HepG2 (cell line): ENCODE measurements around the gene GNAZ. TPM values are rescaled to one million over a fixed set of nuclear protein-coding genes. Genes with fewer than 3 reads are reported as not detected.

Experiments
- CEBPB ChIP-seq: IDR thresholded peaks from 2 replicates; pipeline ENCODE4 v1.6.1; 2011; ENCODE audit warnings: low read depth, low read length, improper control_type of control experiment, borderline replicate concordance
- EZH2 ChIP-seq: conservative IDR thresholded peaks from 2 replicates; pipeline ENCODE4 v1.6.1; 2012; ENCODE audit warnings: mild to moderate bottlenecking, low read depth, low read length, moderate library complexity
- FOXP1 ChIP-seq, 2 experiments: fragments of 450-650 bp in 1 of 2; IDR thresholded peaks; 2 replicates each; pipeline ENCODE4 v1.6.1; 2017 to 2018; ENCODE audit warnings: antibody characterized with exemption in 1 of 2
- GLMP ChIP-seq: sonication (generic); formaldehyde crosslinking; IDR thresholded peaks from 2 replicates; pipeline ENCODE4 v1.9.0; 2021; ENCODE audit warnings: missing genetic modification reagents, mild to moderate bottlenecking, borderline replicate concordance
- GPN1 ChIP-seq: sonication (generic); formaldehyde crosslinking; IDR thresholded peaks from 2 replicates; pipeline ENCODE4 v1.5.1; 2020; ENCODE audit warnings: missing genetic modification reagents, borderline replicate concordance
- HMG20B ChIP-seq: conservative IDR thresholded peaks from 2 replicates; pipeline ENCODE4 v1.6.1; 2016; ENCODE audit warnings: missing genetic modification reagents, missing compliant biosample characterization
- HOXD1 ChIP-seq: sonication (generic); formaldehyde crosslinking; IDR thresholded peaks from 2 replicates; pipeline ENCODE4 v1.5.0; 2020; ENCODE audit warnings: missing genetic modification reagents
- KLF12 ChIP-seq: sonication (generic); formaldehyde crosslinking; IDR thresholded peaks from 2 replicates; pipeline ENCODE4 v1.4.0; 2020; ENCODE audit warnings: missing genetic modification reagents, borderline replicate concordance
- MED13 ChIP-seq: sonication (generic); formaldehyde crosslinking; IDR thresholded peaks from 2 replicates; pipeline ENCODE4 v1.5.0; 2020; ENCODE audit warnings: missing genetic modification reagents
- PBX2 ChIP-seq: IDR thresholded peaks from 2 replicates; pipeline ENCODE4 v1.6.1; 2016; ENCODE audit warnings: control low read depth
- PITX1 ChIP-seq: sonication (generic); formaldehyde crosslinking; IDR thresholded peaks from 2 replicates; pipeline ENCODE4 v1.5.1; 2020; ENCODE audit warnings: mild to moderate bottlenecking, missing genetic modification reagents
- POLR2G ChIP-seq: fragments of 200-400 bp; formaldehyde crosslinking; IDR thresholded peaks from 2 replicates; pipeline ENCODE4 v1.6.1; 2018; ENCODE audit warnings: mild to moderate bottlenecking, low read depth, low read length, moderate library complexity
- TBP ChIP-seq: sonication (generic); formaldehyde crosslinking; IDR thresholded peaks from 2 replicates; pipeline ENCODE4 v1.5.0; 2020; ENCODE audit warnings: missing genetic modification reagents
- ZNF275 ChIP-seq: sonication (generic); formaldehyde crosslinking; IDR thresholded peaks from 2 replicates; pipeline ENCODE4 v1.8.0; 2022; ENCODE audit warnings: missing genetic modification reagents, mild to moderate bottlenecking, inconsistent platforms, borderline replicate concordance
- ZNF282 ChIP-seq: fragments of 450-650 bp; IDR thresholded peaks from 2 replicates; pipeline ENCODE4 v1.6.1; 2018; ENCODE audit not compliant: partially characterized antibody
- ZNF441 ChIP-seq: sonication (generic); formaldehyde crosslinking; IDR thresholded peaks from 2 replicates; pipeline ENCODE4 v1.7.0; 2021; ENCODE audit warnings: missing genetic modification reagents, borderline replicate concordance
- ZNF530 ChIP-seq: sonication (generic); formaldehyde crosslinking; IDR thresholded peaks from 2 replicates; pipeline ENCODE4 v1.5.0; 2020; ENCODE audit warnings: low read depth, mild to moderate bottlenecking, missing genetic modification reagents
- ZNF572 ChIP-seq: sonication (generic); formaldehyde crosslinking; IDR thresholded peaks from 2 replicates; pipeline ENCODE4 v1.5.1; 2020; ENCODE audit warnings: mild to moderate bottlenecking, missing genetic modification reagents
- ZNF660 ChIP-seq: sonication (generic); formaldehyde crosslinking; IDR thresholded peaks from 2 replicates; pipeline ENCODE4 v1.5.1; 2020; ENCODE audit warnings: mild to moderate bottlenecking, low read depth, missing genetic modification reagents, borderline replicate concordance
- ZNF720 ChIP-seq: sonication (generic); formaldehyde crosslinking; IDR thresholded peaks from 2 replicates; pipeline ENCODE4 v1.4.0; 2020; ENCODE audit warnings: missing genetic modification reagents
- ZNF788 ChIP-seq: sonication (generic); formaldehyde crosslinking; IDR thresholded peaks from 2 replicates; pipeline ENCODE4 v1.5.0; 2020; ENCODE audit warnings: mild to moderate bottlenecking, missing genetic modification reagents, borderline replicate concordance
- polyA plus RNA-seq, 8 experiments: library from polyadenylated mRNA; depleted of rRNA in 3 of 8; stranded (reverse) in 7 of 8; unstranded in 1 of 8; fragments of >200 nt; fragmentation: Illumina TruSeq in 4 of 8; extraction: Trizol in 4 of 8; gene quantifications; 2 replicates each; pipeline versions ENCODE4 v1.2.1 to v1.2.3, GENCODE V29; 2011 to 2016; ENCODE audit warnings: low read depth in 4 of 8, missing spikeins in 1 of 8, mixed read lengths in 1 of 8; ENCODE audit not compliant: insufficient read depth in 1 of 8
- total RNA-seq, 5 experiments: library from RNA; depleted of rRNA; stranded (reverse); fragments of >200 nt; fragmentation: Illumina TruSeq; extraction: Trizol; gene quantifications; 2 replicates each; pipeline ENCODE4 v1.2.3, GENCODE V29; 2016; ENCODE audit warnings: low read depth in 1 of 5
- TF ChIP-seq, protein P1 (sequence below): sonication (generic); formaldehyde crosslinking; IDR thresholded peaks from 2 replicates; pipeline ENCODE4 v1.5.1; 2020; ENCODE audit warnings: mild to moderate bottlenecking, missing genetic modification reagents, moderate library complexity

Gene GNAZ
- total and polyA plus RNA-seq, 2 of the 13 experiments (the other 11 are each of a cell fraction or from before 2014, with no cell fraction given): 11.4 to 22.3 TPM

- peak; percentile 39; the same call in 1 of the 2 replicates for TF ChIP-seq ZNF788
- no peak for TF ChIP-seq PBX2
- no peak for TF ChIP-seq TBP
- no peak for TF ChIP-seq FOXP1 (IDR thresholded peaks at IDR 0.05)
- TF ChIP-seq FOXP1 (CRISPR knock-in tag; IDR thresholded peaks at IDR 0.05): peak; percentile 52
- TF ChIP-seq CEBPB: peak; percentile 72; the same call in 1 of the 2 replicates
- no peak for TF ChIP-seq HMG20B
- TF ChIP-seq HOXD1 (CRISPR knock-in tag): no peak
- TF ChIP-seq ZNF282: no peak
- no peak for TF ChIP-seq POLR2G
- no peak for TF ChIP-seq GPN1 (CRISPR knock-in tag)
- TF ChIP-seq KLF12 (CRISPR knock-in tag): no peak
- TF ChIP-seq, protein P1, sequence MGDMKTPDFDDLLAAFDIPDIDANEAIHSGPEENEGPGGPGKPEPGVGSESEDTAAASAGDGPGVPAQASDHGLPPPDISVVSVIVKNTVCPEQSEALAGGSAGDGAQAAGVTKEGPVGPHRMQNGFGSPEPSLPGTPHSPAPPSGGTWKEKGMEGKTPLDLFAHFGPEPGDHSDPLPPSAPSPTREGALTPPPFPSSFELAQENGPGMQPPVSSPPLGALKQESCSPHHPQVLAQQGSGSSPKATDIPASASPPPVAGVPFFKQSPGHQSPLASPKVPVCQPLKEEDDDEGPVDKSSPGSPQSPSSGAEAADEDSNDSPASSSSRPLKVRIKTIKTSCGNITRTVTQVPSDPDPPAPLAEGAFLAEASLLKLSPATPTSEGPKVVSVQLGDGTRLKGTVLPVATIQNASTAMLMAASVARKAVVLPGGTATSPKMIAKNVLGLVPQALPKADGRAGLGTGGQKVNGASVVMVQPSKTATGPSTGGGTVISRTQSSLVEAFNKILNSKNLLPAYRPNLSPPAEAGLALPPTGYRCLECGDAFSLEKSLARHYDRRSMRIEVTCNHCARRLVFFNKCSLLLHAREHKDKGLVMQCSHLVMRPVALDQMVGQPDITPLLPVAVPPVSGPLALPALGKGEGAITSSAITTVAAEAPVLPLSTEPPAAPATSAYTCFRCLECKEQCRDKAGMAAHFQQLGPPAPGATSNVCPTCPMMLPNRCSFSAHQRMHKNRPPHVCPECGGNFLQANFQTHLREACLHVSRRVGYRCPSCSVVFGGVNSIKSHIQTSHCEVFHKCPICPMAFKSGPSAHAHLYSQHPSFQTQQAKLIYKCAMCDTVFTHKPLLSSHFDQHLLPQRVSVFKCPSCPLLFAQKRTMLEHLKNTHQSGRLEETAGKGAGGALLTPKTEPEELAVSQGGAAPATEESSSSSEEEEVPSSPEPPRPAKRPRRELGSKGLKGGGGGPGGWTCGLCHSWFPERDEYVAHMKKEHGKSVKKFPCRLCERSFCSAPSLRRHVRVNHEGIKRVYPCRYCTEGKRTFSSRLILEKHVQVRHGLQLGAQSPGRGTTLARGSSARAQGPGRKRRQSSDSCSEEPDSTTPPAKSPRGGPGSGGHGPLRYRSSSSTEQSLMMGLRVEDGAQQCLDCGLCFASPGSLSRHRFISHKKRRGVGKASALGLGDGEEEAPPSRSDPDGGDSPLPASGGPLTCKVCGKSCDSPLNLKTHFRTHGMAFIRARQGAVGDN (CRISPR knock-in tag): peak; percentile 98
- TF ChIP-seq EZH2: no peak
- TF ChIP-seq ZNF530: no peak
- TF ChIP-seq MED13 (CRISPR knock-in tag): no peak
- TF ChIP-seq ZNF275 (CRISPR knock-in tag): no peak
- TF ChIP-seq ZNF572 (CRISPR knock-in tag): 0 out of 2 replicates have a peak, but pooled peaks have one; percentile 61
- no peak for TF ChIP-seq ZNF660 (CRISPR knock-in tag)
- TF ChIP-seq ZNF720 (CRISPR knock-in tag): no peak
- TF ChIP-seq GLMP (CRISPR knock-in tag): no peak
- peak; percentile 63; the same call in 1 of the 2 replicates for TF ChIP-seq PITX1 (CRISPR knock-in tag)
- TF ChIP-seq ZNF441: no peak
Observed at GRCh38 chr22:23079240-23079768, 9.0 kb downstream of the GNAZ start (continued).
